ENCODE results near the gene USP13.

The USP13 gene

DNA sequence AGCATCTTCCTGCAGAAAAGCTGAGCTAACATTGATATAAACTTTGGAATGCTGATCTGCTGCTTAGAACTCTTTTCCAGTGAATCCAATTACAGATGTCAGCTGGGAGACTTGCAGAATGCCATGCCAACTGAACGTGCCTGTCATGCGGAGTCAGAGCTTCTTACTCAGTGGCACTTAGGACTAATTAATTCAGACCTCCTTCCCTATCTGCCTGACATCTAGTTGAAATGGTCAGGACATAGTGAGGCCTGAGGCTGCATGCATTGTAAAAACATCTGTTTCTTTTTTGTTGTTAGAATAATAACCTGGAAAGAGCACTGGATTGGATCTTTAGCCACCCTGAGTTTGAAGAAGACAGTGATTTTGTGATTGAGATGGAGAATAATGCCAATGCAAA, 112.6 kb downstream of the USP13 start:
- TF ChIP-seq, protein P1, sequence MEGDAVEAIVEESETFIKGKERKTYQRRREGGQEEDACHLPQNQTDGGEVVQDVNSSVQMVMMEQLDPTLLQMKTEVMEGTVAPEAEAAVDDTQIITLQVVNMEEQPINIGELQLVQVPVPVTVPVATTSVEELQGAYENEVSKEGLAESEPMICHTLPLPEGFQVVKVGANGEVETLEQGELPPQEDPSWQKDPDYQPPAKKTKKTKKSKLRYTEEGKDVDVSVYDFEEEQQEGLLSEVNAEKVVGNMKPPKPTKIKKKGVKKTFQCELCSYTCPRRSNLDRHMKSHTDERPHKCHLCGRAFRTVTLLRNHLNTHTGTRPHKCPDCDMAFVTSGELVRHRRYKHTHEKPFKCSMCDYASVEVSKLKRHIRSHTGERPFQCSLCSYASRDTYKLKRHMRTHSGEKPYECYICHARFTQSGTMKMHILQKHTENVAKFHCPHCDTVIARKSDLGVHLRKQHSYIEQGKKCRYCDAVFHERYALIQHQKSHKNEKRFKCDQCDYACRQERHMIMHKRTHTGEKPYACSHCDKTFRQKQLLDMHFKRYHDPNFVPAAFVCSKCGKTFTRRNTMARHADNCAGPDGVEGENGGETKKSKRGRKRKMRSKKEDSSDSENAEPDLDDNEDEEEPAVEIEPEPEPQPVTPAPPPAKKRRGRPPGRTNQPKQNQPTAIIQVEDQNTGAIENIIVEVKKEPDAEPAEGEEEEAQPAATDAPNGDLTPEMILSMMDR (IDR thresholded peaks at IDR 0.05; ENCODE audit: insufficient read depth, missing control alignments), result no peak
- DNase-seq (ENCODE audit: insufficient read length, low spot score), result no peak
- FAIRE-seq, result no peak

DNA sequence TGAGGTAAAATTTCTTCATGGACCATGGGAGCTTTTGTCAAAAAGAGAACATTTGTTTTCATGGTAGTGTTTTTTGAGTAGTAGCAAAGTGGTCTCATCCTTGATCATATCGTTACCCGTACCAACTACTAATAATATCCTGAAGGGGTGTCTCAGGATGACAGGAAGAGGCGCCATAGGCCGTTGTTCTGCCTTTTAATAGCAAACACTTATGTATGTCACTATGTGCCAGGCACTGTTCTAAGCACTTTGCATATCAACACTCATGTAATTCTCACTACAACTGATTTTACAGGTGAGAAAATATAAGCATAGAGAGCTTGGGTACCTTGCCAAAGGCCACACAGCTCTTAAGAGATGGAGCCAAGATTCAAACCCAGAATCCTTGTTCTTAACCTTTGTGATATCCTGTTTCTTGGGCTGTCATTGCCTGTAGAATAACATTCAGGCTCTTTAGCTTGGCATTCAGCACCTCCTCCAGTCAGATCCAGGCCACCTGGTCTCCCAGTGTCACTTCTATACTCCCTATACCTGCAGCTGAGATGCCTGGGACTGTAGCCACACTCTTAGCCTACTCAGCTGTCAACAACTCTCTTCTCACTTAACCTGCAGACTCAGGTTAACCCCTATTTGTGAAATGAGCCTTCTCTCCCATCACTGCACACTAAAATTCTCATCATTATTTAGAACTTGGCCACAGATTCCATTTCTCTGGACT, 113.7 kb downstream of the USP13 start:
- no peak for FAIRE-seq
- DNase-seq (ENCODE audit: insufficient read length, low spot score), result no peak
- TF ChIP-seq, protein P1 (IDR thresholded peaks at IDR 0.05; ENCODE audit: insufficient read depth, missing control alignments), result no peak

GRCh38 chr3:179768080-179768479, 115.2 kb downstream of the USP13 start:
- TF ChIP-seq, protein P1 (IDR thresholded peaks at IDR 0.05; ENCODE audit: insufficient read depth, missing control alignments), result peak; percentile 85
- FAIRE-seq, result no peak
- DNase-seq (ENCODE audit: insufficient read length, low spot score), result no peak

DNA sequence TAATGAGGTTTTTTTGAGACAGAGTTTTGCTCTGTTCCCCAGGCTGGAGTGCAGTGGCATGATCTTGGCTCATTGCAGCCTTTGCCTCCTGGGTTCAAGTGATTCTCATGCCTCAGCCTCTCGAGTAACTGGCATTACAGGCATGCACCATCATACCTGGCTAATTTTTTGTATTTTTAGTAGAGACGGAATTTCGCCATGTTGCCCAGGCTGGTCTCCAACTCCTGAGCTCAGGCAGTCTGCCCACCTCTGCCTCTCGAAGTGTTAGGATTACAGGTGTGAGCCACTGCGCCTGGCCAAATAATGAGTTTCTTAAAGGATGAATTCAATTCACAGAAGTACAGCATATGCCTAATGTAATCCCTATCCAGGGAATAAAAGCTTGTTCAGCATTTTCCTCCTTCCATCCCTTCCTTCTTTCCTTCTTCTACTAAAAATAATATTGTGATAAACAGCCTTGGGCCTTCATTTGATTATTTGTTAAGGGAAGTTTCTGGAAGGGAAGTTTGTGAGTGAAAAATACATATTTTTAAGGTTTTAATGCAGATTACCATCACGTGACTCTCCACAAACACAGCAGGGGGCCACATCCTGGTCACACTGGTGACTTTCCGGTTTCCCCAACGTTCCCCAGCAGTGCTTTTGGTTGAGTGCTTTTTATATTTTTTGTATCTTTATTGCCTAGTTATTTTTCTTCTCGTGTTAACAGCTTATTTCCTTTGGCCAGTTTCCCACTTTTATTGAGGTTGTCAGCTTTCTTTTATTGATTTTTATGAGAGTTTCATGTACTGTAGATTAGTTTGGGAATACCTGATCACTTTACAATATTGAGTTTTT, 116.8 kb downstream of the USP13 start:
- FAIRE-seq, result no peak

GRCh38 chr3:179771797-179772196, 119.0 kb downstream of the USP13 start:
- DNase-seq (ENCODE audit: insufficient read length, low spot score) (no peak), FAIRE-seq (no peak)
- TF ChIP-seq, protein P1 (IDR thresholded peaks at IDR 0.05; ENCODE audit: insufficient read depth, missing control alignments), result no peak

More for the DNA sequence above, 116.8 kb downstream of the USP13 start:
- DNase-seq (ENCODE audit: insufficient read length, low spot score), result no peak
- TF ChIP-seq, protein P1 (IDR thresholded peaks at IDR 0.05; ENCODE audit: insufficient read depth, missing control alignments), result no peak

- no peak for FAIRE-seq
- TF ChIP-seq, protein P1 (IDR thresholded peaks at IDR 0.05; ENCODE audit: insufficient read depth, missing control alignments), result no peak
- DNase-seq (ENCODE audit: insufficient read length, low spot score), result no peak
Observed at GRCh38 chr3:179772297-179772696, 119.5 kb downstream of the USP13 start.
